ENCODE data around the gene NALF2.

- TF ChIP-seq MXI1 (conservative IDR thresholded peaks at IDR 0.05; ENCODE audit: poor library complexity, severe bottlenecking) (no peak), CTCF (IDR thresholded peaks at IDR 0.05; ENCODE audit: poor library complexity, severe bottlenecking) (no peak), TAF1 (IDR thresholded peaks at IDR 0.05; ENCODE audit: low read depth) (no peak), EP300 (conservative IDR thresholded peaks at IDR 0.05; ENCODE audit: poor library complexity, severe bottlenecking) (no peak), RAD21 (conservative IDR thresholded peaks at IDR 0.05) (no peak)
Measured at GRCh38 chrX:69551421-69552009, 47.4 kb downstream of the NALF2 start.
